Dermis microvascular lymphatic vessel endothelial cell (primary cell): Measurements from ENCODE around the gene CXCR6. TPM values are rescaled to one million over a fixed set of nuclear protein-coding genes. Genes with fewer than 3 reads are reported as not detected.
"Not testable (repeated sequence)": the region's sequence is repeated elsewhere in the genome, so short reads cannot be mapped to it uniquely, and the experiment has no call there.

Experiments
- DNase-seq, 2 donors: peaks; one replicate each; pipeline versions ENCODE4 v3.0.0 to v3.0.0-alpha.2; 2010; ENCODE audit warnings: low read depth in 2 of 2
- total RNA-seq: library from RNA; depleted of rRNA; stranded (reverse); fragments of >200 nt; gene quantifications from 2 replicates; pipeline ENCODE4 v1.2.1, GENCODE V29; 2014

The CXCR6 gene
- total RNA-seq, 1 donor from 2014 or later, result not detected

GRCh38 chr3:45987368-45988291, 44.4 kb downstream of the CXCR6 start:
- DNase-seq, result peak; percentile 3 to 85

- DNase-seq, result no peak
Measured at GRCh38 chr3:45988362-45988761, 45.1 kb downstream of the CXCR6 start.

GRCh38 chr3:45988804-45989203, 45.5 kb downstream of the CXCR6 start:
- peak in 1 of 2 donors; percentile 61 for DNase-seq

- no peak for DNase-seq
Measured at GRCh38 chr3:45990181-45990580, 46.9 kb downstream of the CXCR6 start.

GRCh38 chr3:45991341-45991740, 48.1 kb downstream of the CXCR6 start:
- DNase-seq, result no peak

GRCh38 chr3:45992133-45992729, 49.0 kb downstream of the CXCR6 start:
- DNase-seq, result no peak

GRCh38 chr3:45992821-45993221, 49.6 kb downstream of the CXCR6 start:
- no peak for DNase-seq

GRCh38 chr3:45993421-45994027, 50.3 kb downstream of the CXCR6 start:
- no peak for DNase-seq

- DNase-seq, result peak; percentile 2 to 9
Measured at GRCh38 chr3:45994419-45995235, 51.4 kb downstream of the CXCR6 start.

GRCh38 chr3:45995236-45996192, 52.2 kb downstream of the CXCR6 start, which contains the start of gene FYCO1:
TSS of gene FYCO1 (minus strand) at chr3:45995824. CDS start at chr3:45984910, 10,914 bp downstream.
- peak; percentile 74 to 89 for DNase-seq

GRCh38 chr3:45997499-45997898, 54.2 kb downstream of the CXCR6 start:
- DNase-seq, result not testable (repeated sequence)

- no peak for DNase-seq
Measured at GRCh38 chr3:45997942-45998341, 54.7 kb downstream of the CXCR6 start.

Other genes starting within 250 kb of the CXCR6 start
- gene SLC6A20, start 146.9 kb upstream of the CXCR6 start, total RNA-seq, result not detected in 2 replicates
- gene LZTFL1, start 101.3 kb upstream of the CXCR6 start, total RNA-seq, result 6.0 and 8.6 TPM in 2 replicates
- gene CCR9, start 56.9 kb upstream of the CXCR6 start, total RNA-seq, result not detected in 2 replicates
- 8.3 and 14.4 TPM in 2 replicates for gene FYCO1, start 52.4 kb downstream of the CXCR6 start, total RNA-seq
- not detected in 2 replicates for gene XCR1, start 84.0 kb downstream of the CXCR6 start, total RNA-seq